Measurements from ENCODE around the gene ZNF609. TPM values are rescaled to one million over a fixed set of nuclear protein-coding genes. Genes with fewer than 3 reads are reported as not detected.

The ZNF609 gene
- total and polyA plus RNA-seq, 2 of the 13 experiments (the other 11 are each of a cell fraction or from before 2014, with no cell fraction given), result 8.9 to 9.9 TPM

DNA sequence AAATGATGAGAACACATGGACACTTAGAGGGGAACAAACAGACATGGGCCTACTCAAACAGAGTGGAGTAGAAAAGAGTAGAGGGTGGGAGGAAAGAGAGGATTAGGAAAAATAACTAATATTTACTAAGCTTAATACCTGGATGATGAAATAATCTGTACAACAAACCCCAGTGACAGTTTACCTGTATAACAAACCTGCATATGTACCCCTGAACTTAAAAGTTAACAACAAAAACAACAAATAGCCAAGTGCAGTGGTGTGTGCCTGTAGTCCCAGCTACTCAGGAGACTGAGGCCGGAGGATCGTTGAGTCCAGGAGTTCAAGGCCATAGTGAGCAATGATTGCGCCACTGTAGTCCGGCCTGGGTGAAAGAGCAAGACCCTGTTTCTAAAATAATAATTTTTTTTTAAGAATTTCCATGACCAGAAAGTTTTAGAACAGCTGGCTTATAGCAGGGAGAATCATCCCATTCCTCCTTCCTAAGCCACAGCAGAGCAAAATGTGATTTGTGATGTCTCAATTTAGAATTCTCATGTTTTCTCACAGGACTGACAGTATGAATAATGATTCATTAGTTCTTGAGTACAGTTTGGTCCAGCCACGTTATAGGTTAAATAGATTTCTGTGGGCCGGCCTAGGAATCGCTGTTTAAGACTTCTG is 150.0 kb downstream of the ZNF609 start (continued):
- TF ChIP-seq TBL1XR1 (IDR thresholded peaks at IDR 0.05; ENCODE audit: borderline replicate concordance, low read length, partially characterized antibody) (no peak), PHF21A (CRISPR knock-in tag; IDR thresholded peaks at IDR 0.05) (peak; percentile 73), SP140L (CRISPR knock-in tag; IDR thresholded peaks at IDR 0.05; ENCODE audit: borderline replicate concordance) (no peak), KLF15 (CRISPR knock-in tag; IDR thresholded peaks at IDR 0.05; ENCODE audit: borderline replicate concordance) (no peak), NFIB (CRISPR knock-in tag; IDR thresholded peaks at IDR 0.05; ENCODE audit: borderline replicate concordance) (no peak), GATAD2A (CRISPR knock-in tag; IDR thresholded peaks at IDR 0.05) (peak; percentile 96), SAP130 (CRISPR knock-in tag; IDR thresholded peaks at IDR 0.05; ENCODE audit: low read depth) (no peak; the same call in none of the 2 replicates), ZNF333 (CRISPR knock-in tag; IDR thresholded peaks at IDR 0.05; ENCODE audit: borderline replicate concordance) (no peak), ATAD3A (CRISPR knock-in tag; IDR thresholded peaks at IDR 0.05) (no peak), TARDBP (CRISPR knock-in tag; IDR thresholded peaks at IDR 0.05) (no peak; the same call in 1 of the 2 replicates), FOXJ3 (CRISPR knock-in tag; IDR thresholded peaks at IDR 0.05; ENCODE audit: borderline replicate concordance) (peak; percentile 46; the same call in 1 of the 2 replicates), MED1 (CRISPR knock-in tag; IDR thresholded peaks at IDR 0.05) (peak; percentile 87), HNRNPK (IDR thresholded peaks at IDR 0.05; ENCODE audit: low read depth, low read length, poor library complexity, severe bottlenecking) (no peak), ARNT (IDR thresholded peaks at IDR 0.05) (no peak), RAD21 (CRISPR knock-in tag; IDR thresholded peaks at IDR 0.05) (0 out of 2 replicates have a peak, but pooled peaks have one; percentile 13), ZNF446 (CRISPR knock-in tag; IDR thresholded peaks at IDR 0.05) (0 out of 2 replicates have a peak, but pooled peaks have one; percentile 33), SOX5 (CRISPR knock-in tag; IDR thresholded peaks at IDR 0.05; ENCODE audit: borderline replicate concordance) (peak; percentile 73), POLR2AphosphoS2 (IDR thresholded peaks at IDR 0.05; ENCODE audit: low read depth, low read length) (no peak)
- TF ChIP-seq, protein P1, sequence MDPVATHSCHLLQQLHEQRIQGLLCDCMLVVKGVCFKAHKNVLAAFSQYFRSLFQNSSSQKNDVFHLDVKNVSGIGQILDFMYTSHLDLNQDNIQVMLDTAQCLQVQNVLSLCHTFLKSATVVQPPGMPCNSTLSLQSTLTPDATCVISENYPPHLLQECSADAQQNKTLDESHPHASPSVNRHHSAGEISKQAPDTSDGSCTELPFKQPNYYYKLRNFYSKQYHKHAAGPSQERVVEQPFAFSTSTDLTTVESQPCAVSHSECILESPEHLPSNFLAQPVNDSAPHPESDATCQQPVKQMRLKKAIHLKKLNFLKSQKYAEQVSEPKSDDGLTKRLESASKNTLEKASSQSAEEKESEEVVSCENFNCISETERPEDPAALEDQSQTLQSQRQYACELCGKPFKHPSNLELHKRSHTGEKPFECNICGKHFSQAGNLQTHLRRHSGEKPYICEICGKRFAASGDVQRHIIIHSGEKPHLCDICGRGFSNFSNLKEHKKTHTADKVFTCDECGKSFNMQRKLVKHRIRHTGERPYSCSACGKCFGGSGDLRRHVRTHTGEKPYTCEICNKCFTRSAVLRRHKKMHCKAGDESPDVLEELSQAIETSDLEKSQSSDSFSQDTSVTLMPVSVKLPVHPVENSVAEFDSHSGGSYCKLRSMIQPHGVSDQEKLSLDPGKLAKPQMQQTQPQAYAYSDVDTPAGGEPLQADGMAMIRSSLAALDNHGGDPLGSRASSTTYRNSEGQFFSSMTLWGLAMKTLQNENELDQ (CRISPR knock-in tag; IDR thresholded peaks at IDR 0.05; ENCODE audit: borderline replicate concordance), result no peak
- TF ChIP-seq, protein P2, sequence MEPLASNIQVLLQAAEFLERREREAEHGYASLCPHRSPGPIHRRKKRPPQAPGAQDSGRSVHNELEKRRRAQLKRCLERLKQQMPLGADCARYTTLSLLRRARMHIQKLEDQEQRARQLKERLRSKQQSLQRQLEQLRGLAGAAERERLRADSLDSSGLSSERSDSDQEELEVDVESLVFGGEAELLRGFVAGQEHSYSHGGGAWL (CRISPR knock-in tag; IDR thresholded peaks at IDR 0.05), result no peak
- TF ChIP-seq, protein P3, sequence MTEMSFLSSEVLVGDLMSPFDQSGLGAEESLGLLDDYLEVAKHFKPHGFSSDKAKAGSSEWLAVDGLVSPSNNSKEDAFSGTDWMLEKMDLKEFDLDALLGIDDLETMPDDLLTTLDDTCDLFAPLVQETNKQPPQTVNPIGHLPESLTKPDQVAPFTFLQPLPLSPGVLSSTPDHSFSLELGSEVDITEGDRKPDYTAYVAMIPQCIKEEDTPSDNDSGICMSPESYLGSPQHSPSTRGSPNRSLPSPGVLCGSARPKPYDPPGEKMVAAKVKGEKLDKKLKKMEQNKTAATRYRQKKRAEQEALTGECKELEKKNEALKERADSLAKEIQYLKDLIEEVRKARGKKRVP (CRISPR knock-in tag; IDR thresholded peaks at IDR 0.05), result peak in 1 of 2 experiments; percentile 92; a peak in 2 of 4 replicates
- TF ChIP-seq, protein P4, sequence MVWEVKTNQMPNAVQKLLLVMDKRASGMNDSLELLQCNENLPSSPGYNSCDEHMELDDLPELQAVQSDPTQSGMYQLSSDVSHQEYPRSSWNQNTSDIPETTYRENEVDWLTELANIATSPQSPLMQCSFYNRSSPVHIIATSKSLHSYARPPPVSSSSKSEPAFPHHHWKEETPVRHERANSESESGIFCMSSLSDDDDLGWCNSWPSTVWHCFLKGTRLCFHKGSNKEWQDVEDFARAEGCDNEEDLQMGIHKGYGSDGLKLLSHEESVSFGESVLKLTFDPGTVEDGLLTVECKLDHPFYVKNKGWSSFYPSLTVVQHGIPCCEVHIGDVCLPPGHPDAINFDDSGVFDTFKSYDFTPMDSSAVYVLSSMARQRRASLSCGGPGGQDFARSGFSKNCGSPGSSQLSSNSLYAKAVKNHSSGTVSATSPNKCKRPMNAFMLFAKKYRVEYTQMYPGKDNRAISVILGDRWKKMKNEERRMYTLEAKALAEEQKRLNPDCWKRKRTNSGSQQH (CRISPR knock-in tag; IDR thresholded peaks at IDR 0.05; ENCODE audit: low read depth), result no peak
- TF ChIP-seq, protein P5, sequence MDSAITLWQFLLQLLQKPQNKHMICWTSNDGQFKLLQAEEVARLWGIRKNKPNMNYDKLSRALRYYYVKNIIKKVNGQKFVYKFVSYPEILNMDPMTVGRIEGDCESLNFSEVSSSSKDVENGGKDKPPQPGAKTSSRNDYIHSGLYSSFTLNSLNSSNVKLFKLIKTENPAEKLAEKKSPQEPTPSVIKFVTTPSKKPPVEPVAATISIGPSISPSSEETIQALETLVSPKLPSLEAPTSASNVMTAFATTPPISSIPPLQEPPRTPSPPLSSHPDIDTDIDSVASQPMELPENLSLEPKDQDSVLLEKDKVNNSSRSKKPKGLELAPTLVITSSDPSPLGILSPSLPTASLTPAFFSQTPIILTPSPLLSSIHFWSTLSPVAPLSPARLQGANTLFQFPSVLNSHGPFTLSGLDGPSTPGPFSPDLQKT (CRISPR knock-in tag; IDR thresholded peaks at IDR 0.05; ENCODE audit: borderline replicate concordance), result no peak
